Activated CD4-positive, alpha-beta T cell treated with anti-CD3 and anti-CD28 coated beads for 36 hours (primary cell): ENCODE results near the gene PRDM10. TPM values are rescaled to one million over a fixed set of nuclear protein-coding genes. Genes with fewer than 3 reads are reported as not detected.
"Not testable (repeated sequence)": the region's sequence is repeated elsewhere in the genome, so short reads cannot be mapped to it uniquely, and the experiment has no call there.

Experiments
- ATAC-seq: fragments of 200-7000 bp; cut with Tn5 transposase; one replicate; pipeline ENCODE4 v1.10.0; 2021; ENCODE audit warnings: mild to moderate bottlenecking, moderate library complexity
- CTCF ChIA-PET: fragments of 350-600 bp; sonication (Branson Sonifier 250); formaldehyde crosslinking; loops from one replicate; lab custom pipeline; 2021; ENCODE audit warnings: antibody characterized with exemption; lab: Charles Lee
- POLR2A ChIA-PET: fragments of 350-600 bp; sonication (Branson Sonifier 250); formaldehyde crosslinking; loops from one replicate; lab custom pipeline; 2021; ENCODE audit warnings: antibody characterized with exemption, inconsistent platforms; lab: Charles Lee
- DNase-seq: peaks from one replicate; pipeline ENCODE4 v3.0.0-alpha.2; 2020
- H3K27ac Mint-ChIP-seq: one replicate; pipeline ENCODE4 v1.8.0; 2021; ENCODE audit warnings: mixed read lengths
- H3K27me3 Mint-ChIP-seq: one replicate; pipeline ENCODE4 v1.8.0; 2021; ENCODE audit warnings: mixed read lengths
- H3K36me3 Mint-ChIP-seq: one replicate; pipeline ENCODE4 v1.8.0; 2021; ENCODE audit warnings: low read depth, mixed read lengths
- H3K4me1 Mint-ChIP-seq: one replicate; pipeline ENCODE4 v1.8.0; 2021; ENCODE audit warnings: mixed read lengths
- H3K4me3 Mint-ChIP-seq: one replicate; pipeline ENCODE4 v1.8.0; 2021; ENCODE audit warnings: mild to moderate bottlenecking, moderate library complexity, mixed read lengths
- H3K9me3 Mint-ChIP-seq: one replicate; pipeline ENCODE4 v1.8.0; 2021; ENCODE audit warnings: low read depth, mixed read lengths
- intact Hi-C, 2 experiments: fragments of 100-400 bp; cut with DNase I in 1 of 2; cut with micrococcal nuclease in 1 of 2; formaldehyde crosslinking; loops; one replicate each; pipeline versions ENCODE4 v1.14.2 to v1.15.1; 2022 to 2024; cut with DNase I, micrococcal nuclease
- total RNA-seq, 2 experiments: library from RNA; stranded (reverse); gene quantifications; one replicate each; pipeline ENCODE4 v1.2.3, GENCODE V29; 2021

PRDM10 gene
- total RNA-seq, 2 experiments from 2014 or later = 15.4 to 17.3 TPM

GRCh38 chr11:129959687-129960086, 42.9 kb downstream of the PRDM10 start:
- H3K27me3 Mint-ChIP-seq = no peaks in the 10 kb centered on the region
- H3K4me3 Mint-ChIP-seq = no peak overlapping the region
- peaks cover 9% of the 10 kb centered on the region for H3K4me1 Mint-ChIP-seq
- H3K27ac Mint-ChIP-seq = no peak overlapping the region
- no peaks in the 10 kb centered on the region for H3K9me3 Mint-ChIP-seq
- intact Hi-C loops = loop anchor here (1.0 to 2.0 kb wide), 2 partner anchors 43 to 44 kb away; partner anchors contain the start of gene PRDM10 (in 1 of the 2)
- CTCF ChIA-PET = no interaction called here
- POLR2A ChIA-PET = no interaction called here
- no peak for ATAC-seq
- DNase-seq = no peak
- H3K36me3 Mint-ChIP-seq = peaks cover 18% of the 10 kb centered on the region

GRCh38 chr11:129955282-129955681, 47.4 kb downstream of the PRDM10 start:
- H3K27ac Mint-ChIP-seq = no peak overlapping the region
- no peak for DNase-seq
- H3K9me3 Mint-ChIP-seq = no peaks in the 10 kb centered on the region
- no peak for ATAC-seq
- ChIA-PET CTCF (interaction anchor here (0.7 to 1.2 kb wide), 4 partner anchors 12 to 177 kb away, joined by 3 to 9 read pairs (median 4); no protein-coding TSS in a partner anchor), POLR2A (no interaction called here)
- intact Hi-C loops = no loop called here
- no peak overlapping the region for H3K4me3 Mint-ChIP-seq
- peaks cover 15% of the 10 kb centered on the region for H3K4me1 Mint-ChIP-seq
- no peaks in the 10 kb centered on the region for H3K27me3 Mint-ChIP-seq
- H3K36me3 Mint-ChIP-seq = peaks cover 27% of the 10 kb centered on the region

GRCh38 chr11:129954703-129955102, 47.9 kb downstream of the PRDM10 start:
- DNase-seq, H3K4me3 Mint-ChIP-seq, intact Hi-C loops, H3K9me3 Mint-ChIP-seq, ATAC-seq, H3K27me3 Mint-ChIP-seq, H3K27ac Mint-ChIP-seq, POLR2A ChIA-PET: not testable (repeated sequence)
- Mint-ChIP-seq H3K36me3 (peaks cover 26% of the 10 kb centered on the region), H3K4me1 (peaks cover 12% of the 10 kb centered on the region)
- CTCF ChIA-PET = interaction anchor here (0.9 to 1.2 kb wide), 2 partner anchors 32 to 177 kb away, joined by 4 to 9 read pairs; no protein-coding TSS in a partner anchor

GRCh38 chr11:129951866-129952262, 50.8 kb downstream of the PRDM10 start:
- no peak overlapping the region for H3K4me3 Mint-ChIP-seq
- POLR2A ChIA-PET = interaction anchor here (0.6 kb wide), 1 partner anchor 318 kb away, joined by 5 read pairs; no protein-coding TSS in a partner anchor
- DNase-seq (no peak), ATAC-seq (no peak)
- no peaks in the 10 kb centered on the region for H3K9me3 Mint-ChIP-seq
- CTCF ChIA-PET = no interaction called here
- intact Hi-C loops = no loop called here
- H3K27ac Mint-ChIP-seq = no peak overlapping the region
- H3K36me3 Mint-ChIP-seq = peaks cover 20% of the 10 kb centered on the region
- peaks cover 12% of the 10 kb centered on the region for H3K4me1 Mint-ChIP-seq
- no peaks in the 10 kb centered on the region for H3K27me3 Mint-ChIP-seq

- H3K27me3 Mint-ChIP-seq = no peaks in the 10 kb centered on the region
- intact Hi-C loops = no loop called here
- H3K36me3 Mint-ChIP-seq = peaks cover 23% of the 10 kb centered on the region
- ATAC-seq (no peak), DNase-seq (no peak)
- ChIA-PET POLR2A (interaction anchor here (0.6 kb wide), 1 partner anchor 319 kb away, joined by 5 read pairs; no protein-coding TSS in a partner anchor), CTCF (no interaction called here)
- peaks cover 12% of the 10 kb centered on the region for H3K4me1 Mint-ChIP-seq
- no peaks in the 10 kb centered on the region for H3K9me3 Mint-ChIP-seq
- H3K27ac Mint-ChIP-seq = no peak overlapping the region
- H3K4me3 Mint-ChIP-seq = no peak overlapping the region
These were observed 51.3 kb downstream of the PRDM10 start for GRCh38 chr11:129951201-129951865.

- Mint-ChIP-seq H3K27me3 (no peaks in the 10 kb centered on the region), H3K9me3 (no peaks in the 10 kb centered on the region), H3K4me1 (peaks cover 12% of the 10 kb centered on the region), H3K27ac (no peak overlapping the region), H3K4me3 (no peak overlapping the region), H3K36me3 (peaks cover 24% of the 10 kb centered on the region)
- DNase-seq (no peak), ATAC-seq (no peak)
- CTCF ChIA-PET = no interaction called here
- intact Hi-C loops = no loop called here
- POLR2A ChIA-PET = no interaction called here
These were observed 52.2 kb downstream of the PRDM10 start for GRCh38 chr11:129950101-129951091.

- CTCF ChIA-PET = no interaction called here
- Mint-ChIP-seq H3K36me3 (peaks cover 25% of the 10 kb centered on the region), H3K4me3 (no peak overlapping the region), H3K4me1 (peaks cover 12% of the 10 kb centered on the region), H3K9me3 (no peaks in the 10 kb centered on the region), H3K27ac (no peak overlapping the region), H3K27me3 (no peaks in the 10 kb centered on the region)
- ATAC-seq (no peak), DNase-seq (no peak)
- POLR2A ChIA-PET = no interaction called here
- intact Hi-C loops = no loop called here
These were observed 53.6 kb downstream of the PRDM10 start for GRCh38 chr11:129948926-129949466.

GRCh38 chr11:129947474-129947873, 55.2 kb downstream of the PRDM10 start:
- intact Hi-C loops = no loop called here
- Mint-ChIP-seq H3K4me3 (no peak overlapping the region), H3K27me3 (no peaks in the 10 kb centered on the region), H3K27ac (no peak overlapping the region), H3K9me3 (no peaks in the 10 kb centered on the region), H3K4me1 (peaks cover 12% of the 10 kb centered on the region), H3K36me3 (peaks cover 26% of the 10 kb centered on the region)
- POLR2A ChIA-PET = no interaction called here
- DNase-seq (no peak), ATAC-seq (no peak)
- CTCF ChIA-PET = interaction anchor here (0.6 kb wide), 1 partner anchor 9 kb away, joined by 3 read pairs; no protein-coding TSS in a partner anchor

GRCh38 chr11:129946965-129947364, 55.7 kb downstream of the PRDM10 start:
- H3K27me3 Mint-ChIP-seq = no peaks in the 10 kb centered on the region
- ChIA-PET POLR2A (no interaction called here), CTCF (interaction anchor here (0.6 to 1.1 kb wide), 2 partner anchors 181 to 185 kb away, joined by 3 to 5 read pairs; no protein-coding TSS in a partner anchor)
- H3K36me3 Mint-ChIP-seq = peaks cover 28% of the 10 kb centered on the region
- no peak for ATAC-seq
- intact Hi-C loops = no loop called here
- H3K27ac Mint-ChIP-seq = no peak overlapping the region
- no peaks in the 10 kb centered on the region for H3K9me3 Mint-ChIP-seq
- H3K4me3 Mint-ChIP-seq = no peak overlapping the region
- no peak for DNase-seq
- peaks cover 10% of the 10 kb centered on the region for H3K4me1 Mint-ChIP-seq

GRCh38 chr11:129946256-129946655, 56.4 kb downstream of the PRDM10 start:
- ChIA-PET CTCF (interaction anchor here (0.6 to 1.1 kb wide), 2 partner anchors 182 to 186 kb away, joined by 3 to 5 read pairs; no protein-coding TSS in a partner anchor), POLR2A (no interaction called here)
- Mint-ChIP-seq H3K9me3 (no peaks in the 10 kb centered on the region), H3K4me3 (no peak overlapping the region), H3K4me1 (peaks cover 5% of the 10 kb centered on the region), H3K27me3 (no peaks in the 10 kb centered on the region), H3K27ac (no peak overlapping the region), H3K36me3 (peaks cover 26% of the 10 kb centered on the region)
- DNase-seq (no peak), ATAC-seq (no peak)
- intact Hi-C loops = no loop called here

GRCh38 chr11:129945373-129945772, 57.3 kb downstream of the PRDM10 start:
- Mint-ChIP-seq H3K4me3 (no peak overlapping the region), H3K36me3 (peaks cover 24% of the 10 kb centered on the region), H3K4me1 (no peaks in the 10 kb centered on the region), H3K9me3 (no peaks in the 10 kb centered on the region), H3K27me3 (no peaks in the 10 kb centered on the region), H3K27ac (no peak overlapping the region)
- DNase-seq (no peak), ATAC-seq (no peak)
- intact Hi-C loops = no loop called here
- POLR2A ChIA-PET = no interaction called here
- CTCF ChIA-PET = no interaction called here
